Neural cell (in vitro differentiated cells): ENCODE measurements around the gene MSI2.

Experiments
- EP300 ChIP-seq: fragments of 450-650 bp; conservative IDR thresholded peaks from 2 replicates; pipeline ENCODE4 v1.6.1; 2014; ENCODE audit warnings: antibody characterized with exemption, mild to moderate bottlenecking, moderate library complexity; ENCODE audit not compliant: poor library complexity, severe bottlenecking
- EZH2 ChIP-seq: fragments of 200-600, 300-800 bp; shearing (Covaris generic), sonication (generic); IDR thresholded peaks from 2 replicates; pipeline ENCODE4 v1.6.1; 2014; ENCODE audit warnings: antibody characterized with exemption, low read length, borderline replicate concordance, mild to moderate bottlenecking; ENCODE audit not compliant: insufficient read depth, poor library complexity, severe bottlenecking
- MXI1 ChIP-seq: fragments of 450-650 bp; conservative IDR thresholded peaks from 2 replicates; pipeline ENCODE4 v1.6.1; 2014; ENCODE audit warnings: antibody characterized with exemption, mild to moderate bottlenecking; ENCODE audit not compliant: poor library complexity, severe bottlenecking
- RAD21 ChIP-seq: fragments of 450-650 bp; conservative IDR thresholded peaks from 2 replicates; pipeline ENCODE4 v1.6.1; 2014; ENCODE audit warnings: antibody characterized with exemption, mild to moderate bottlenecking, moderate library complexity
- REST ChIP-seq: IDR thresholded peaks from 2 replicates; pipeline ENCODE4 v1.6.1; 2012; ENCODE audit warnings: borderline replicate concordance
- TAF1 ChIP-seq: IDR thresholded peaks from 2 replicates; pipeline ENCODE4 v1.6.1; 2012; ENCODE audit warnings: low read depth
- TF ChIP-seq, protein P1 (sequence below): fragments of 450-650 bp; IDR thresholded peaks from 2 replicates; pipeline ENCODE4 v1.5.1; 2014; ENCODE audit warnings: antibody characterized with exemption, mild to moderate bottlenecking, moderate library complexity; ENCODE audit not compliant: poor library complexity, severe bottlenecking

DNA sequence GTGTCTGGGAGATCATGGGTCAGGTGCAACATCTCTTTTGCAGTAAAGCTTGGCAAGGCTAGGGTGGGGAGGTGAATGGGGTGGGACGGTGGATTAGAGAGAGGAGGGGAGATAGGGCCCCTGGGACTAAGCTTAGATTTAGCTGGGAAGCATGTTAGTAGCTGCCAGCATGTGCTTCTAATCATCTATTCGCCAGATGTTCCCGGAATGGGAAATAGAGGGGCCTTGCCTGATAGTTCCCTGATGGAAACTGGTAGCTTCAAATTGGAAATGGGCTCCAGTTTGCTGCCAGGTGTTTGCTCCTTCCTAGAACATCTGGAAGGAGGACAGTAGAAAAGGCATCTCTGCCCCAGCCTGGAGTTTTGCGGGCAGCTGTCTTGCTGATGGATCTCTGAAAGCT lies 312.7 kb downstream of the MSI2 start:
- TF ChIP-seq, protein P1, sequence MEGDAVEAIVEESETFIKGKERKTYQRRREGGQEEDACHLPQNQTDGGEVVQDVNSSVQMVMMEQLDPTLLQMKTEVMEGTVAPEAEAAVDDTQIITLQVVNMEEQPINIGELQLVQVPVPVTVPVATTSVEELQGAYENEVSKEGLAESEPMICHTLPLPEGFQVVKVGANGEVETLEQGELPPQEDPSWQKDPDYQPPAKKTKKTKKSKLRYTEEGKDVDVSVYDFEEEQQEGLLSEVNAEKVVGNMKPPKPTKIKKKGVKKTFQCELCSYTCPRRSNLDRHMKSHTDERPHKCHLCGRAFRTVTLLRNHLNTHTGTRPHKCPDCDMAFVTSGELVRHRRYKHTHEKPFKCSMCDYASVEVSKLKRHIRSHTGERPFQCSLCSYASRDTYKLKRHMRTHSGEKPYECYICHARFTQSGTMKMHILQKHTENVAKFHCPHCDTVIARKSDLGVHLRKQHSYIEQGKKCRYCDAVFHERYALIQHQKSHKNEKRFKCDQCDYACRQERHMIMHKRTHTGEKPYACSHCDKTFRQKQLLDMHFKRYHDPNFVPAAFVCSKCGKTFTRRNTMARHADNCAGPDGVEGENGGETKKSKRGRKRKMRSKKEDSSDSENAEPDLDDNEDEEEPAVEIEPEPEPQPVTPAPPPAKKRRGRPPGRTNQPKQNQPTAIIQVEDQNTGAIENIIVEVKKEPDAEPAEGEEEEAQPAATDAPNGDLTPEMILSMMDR: no peak
- TF ChIP-seq MXI1 (no peak), RAD21 (no peak), REST (no peak), EP300 (no peak), EZH2 (no peak), TAF1 (no peak)
